SHP77 treated with DMSO at 0.1 percent for 48 hours (cell line): ENCODE results near the gene PPM1N.

Experiments
- DNase-seq: peaks from one replicate; lab custom pipeline; 2025; lab: John Stamatoyannopoulos, UW

Gene PPM1N

DNA sequence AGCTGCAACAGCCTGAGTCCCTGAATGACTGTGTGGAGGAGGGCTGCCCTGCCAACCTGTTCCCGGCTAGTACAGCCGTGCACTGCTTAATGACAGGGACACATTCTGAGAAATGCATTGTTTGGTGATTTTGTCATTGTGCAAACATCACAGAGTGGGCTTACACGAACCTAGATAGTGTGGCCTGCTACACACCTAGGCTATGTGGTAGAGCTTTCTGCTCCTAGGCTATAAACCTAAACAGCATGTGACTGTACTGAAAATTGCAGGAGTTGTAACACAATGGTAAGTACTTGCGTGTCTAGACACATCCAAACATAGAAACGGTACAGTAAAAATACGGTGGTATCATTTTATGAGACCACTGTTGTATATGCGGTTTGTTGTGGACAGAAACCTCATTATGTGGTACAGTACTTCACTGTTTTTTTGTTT, 44.0 kb downstream of the PPM1N start:
- no peak for DNase-seq

DNA sequence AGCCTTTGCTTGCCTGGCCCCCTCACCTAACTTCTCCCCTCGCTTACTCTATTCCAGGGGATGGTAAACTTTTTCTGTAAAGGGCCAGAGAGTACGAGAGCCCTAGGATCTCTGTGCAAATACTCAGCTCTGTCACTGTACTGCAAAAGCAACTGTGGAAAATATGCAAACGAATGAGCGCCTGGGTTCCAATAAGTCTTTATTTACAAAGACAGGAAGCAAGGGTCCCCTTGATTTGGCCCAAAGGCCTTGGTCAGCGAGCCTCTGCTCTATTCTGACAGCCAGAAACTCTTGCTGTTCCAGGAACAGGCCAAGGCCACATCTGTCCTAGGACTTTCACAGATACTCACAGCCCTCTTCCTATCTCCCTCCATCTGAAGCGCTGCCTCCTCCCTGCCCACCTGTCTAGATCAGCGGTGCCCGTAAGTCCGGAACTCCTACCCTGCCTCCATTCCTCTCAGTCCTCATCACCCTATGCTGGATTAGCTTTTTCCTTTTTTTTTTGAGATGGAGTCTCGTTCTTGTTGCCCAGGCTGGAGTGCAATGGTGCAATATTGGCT, 49.0 kb downstream of the PPM1N start:
- no peak for DNase-seq

DNA sequence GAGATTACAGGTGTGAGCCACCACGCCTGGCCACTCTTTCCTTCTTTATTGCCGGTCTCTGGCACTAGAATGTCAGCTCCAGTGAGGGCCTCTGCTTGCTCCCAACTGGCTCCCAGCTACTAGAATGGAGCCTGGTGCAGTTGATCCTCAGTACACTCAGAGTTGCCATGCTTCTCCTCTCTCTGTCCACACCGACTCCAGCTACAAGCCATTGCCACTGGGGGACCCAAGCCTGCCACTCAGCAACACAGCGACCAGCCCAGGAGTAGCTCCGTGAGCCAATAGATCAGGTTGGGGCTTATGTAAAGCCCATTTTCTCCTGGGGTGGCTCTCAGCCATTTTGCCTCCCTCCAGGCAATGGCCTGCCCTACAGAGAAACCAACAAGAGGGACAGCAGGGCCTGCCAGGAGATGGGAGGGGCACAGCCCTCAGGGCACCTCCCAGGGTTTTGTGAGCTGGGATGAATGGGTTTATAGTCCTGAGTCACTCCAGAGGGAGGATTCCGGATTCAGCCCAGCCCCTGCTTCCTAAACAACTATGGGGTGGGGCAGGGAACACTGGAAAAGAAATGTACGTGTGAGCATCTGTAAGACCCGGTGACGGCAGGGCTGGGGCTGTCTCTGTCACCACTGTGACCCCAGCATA, 49.8 kb downstream of the PPM1N start:
- DNase-seq = no peak
